K562 (cell line): ENCODE measurements around the gene SMIM41. TPM values are rescaled to one million over a fixed set of nuclear protein-coding genes. Genes with fewer than 3 reads are reported as not detected.

Experiments used
- ATF6 ChIP-seq: sonication (generic); formaldehyde crosslinking; IDR thresholded peaks from 2 replicates; pipeline ENCODE4 v1.4.0; 2020; ENCODE audit warnings: mild to moderate bottlenecking, missing genetic modification reagents
- ELF1 ChIP-seq: fragments of 200-800 bp; sonication (Bioruptor generic); IDR thresholded peaks from 2 replicates; pipeline ENCODE4 v1.6.1; 2016; ENCODE audit warnings: missing genetic modification characterization, missing compliant biosample characterization
- ELF2 ChIP-seq: fragments of 250-450 bp; sonication (Bioruptor Pico); IDR thresholded peaks from 2 replicates; pipeline ENCODE4 v1.5.0; 2021; ENCODE audit warnings: mild to moderate bottlenecking
- GABPB1 ChIP-seq: sonication (generic); formaldehyde crosslinking; IDR thresholded peaks from 2 replicates; pipeline ENCODE4 v1.8.0; 2022; ENCODE audit warnings: mild to moderate bottlenecking, missing genetic modification reagents
- KDM1A ChIP-seq, 2 experiments: fragments of 450-650 bp; IDR thresholded peaks; 2 replicates each; pipeline ENCODE4 v1.6.1; 2016; ENCODE audit warnings: mild to moderate bottlenecking in 2 of 2
- KHSRP ChIP-seq: fragments of 450-650 bp; IDR thresholded peaks from 2 replicates; pipeline ENCODE4 v1.6.1; 2017
- NCOA2 ChIP-seq, 2 experiments: fragments of 450-650 bp; IDR thresholded peaks; 2 replicates each; pipeline ENCODE4 v1.6.1; 2018; ENCODE audit warnings: mild to moderate bottlenecking in 2 of 2, moderate library complexity in 1 of 2; ENCODE audit not compliant: partially characterized antibody in 2 of 2
- RBM39 ChIP-seq: fragments of 200-400 bp; formaldehyde crosslinking; optimal IDR thresholded peaks from 2 replicates; pipeline ENCODE3; 2018; ENCODE audit warnings: low read depth, low read length
- SAP30 ChIP-seq: fragments of 200-600 bp; sonication (generic); IDR thresholded peaks from 2 replicates; pipeline ENCODE4 v1.6.1; 2012; ENCODE audit warnings: borderline replicate concordance, low read depth, mild to moderate bottlenecking, moderate library complexity, low read length, control low read depth, inconsistent platforms; ENCODE audit not compliant: insufficient read depth, poor library complexity, severe bottlenecking
- SMARCA4 ChIP-seq: fragments of 450-650 bp; IDR thresholded peaks from 2 replicates; pipeline ENCODE4 v1.6.1; 2016
- SMARCC2 ChIP-seq: fragments of 450-650 bp; IDR thresholded peaks from 2 replicates; pipeline ENCODE4 v1.6.1; 2017; ENCODE audit warnings: antibody characterized with exemption, moderate library complexity, mild to moderate bottlenecking, low read depth
- TBP ChIP-seq: optimal IDR thresholded peaks from 2 replicates; pipeline ENCODE3; 2011; ENCODE audit warnings: low read depth, low read length, improper control_type of control experiment
- TCF7L2 ChIP-seq: fragments of 150-350 bp; IDR thresholded peaks from 2 replicates; pipeline ENCODE4 v1.6.1; 2016; ENCODE audit warnings: low read depth, mild to moderate bottlenecking, low read length, moderate library complexity
- ZFP36 ChIP-seq: fragments of 150-350 bp; IDR thresholded peaks from 2 replicates; pipeline ENCODE4 v1.6.1; 2018; ENCODE audit warnings: low read length, low read depth; ENCODE audit not compliant: partially characterized antibody
- ZMIZ1 ChIP-seq, 2 experiments: fragments of 150-350 bp in 1 of 2; IDR thresholded peaks; 2 replicates each; pipeline ENCODE4 v1.6.1; 2012 to 2016; ENCODE audit warnings: low read depth in 2 of 2, low read length in 2 of 2, mild to moderate bottlenecking in 1 of 2, moderate library complexity in 1 of 2
- ZNF212 ChIP-seq: fragments of 450-650 bp; formaldehyde crosslinking; IDR thresholded peaks from 2 replicates; pipeline ENCODE4 v1.4.0; 2020; ENCODE audit warnings: mild to moderate bottlenecking
- ZNF347 ChIP-seq: fragments of 450-650 bp; formaldehyde crosslinking; IDR thresholded peaks from 2 replicates; pipeline ENCODE4 v1.4.0; 2020; ENCODE audit warnings: low read depth, mild to moderate bottlenecking, moderate library complexity
- polyA plus RNA-seq, 8 experiments: library from polyadenylated mRNA; depleted of rRNA in 4 of 8; stranded (reverse) in 5 of 8; unstranded in 3 of 8; fragments of >200 nt; fragmentation: Nextera tagmentation in 2 of 8; fragmentation: Illumina TruSeq in 1 of 8; extraction: Ambion mirVana in 2 of 8; extraction: Trizol in 1 of 8; gene quantifications; 2 replicates each; pipeline versions ENCODE4 v1.2.1 to v1.2.3, GENCODE V29; 2011 to 2014; ENCODE audit warnings: inconsistent platforms in 1 of 8, missing spikeins in 1 of 8
- total RNA-seq, 7 experiments: library from RNA; depleted of rRNA in 6 of 7; stranded (reverse); fragments of >200 nt in 6 of 7; fragmentation: Illumina TruSeq in 2 of 7; extraction: Trizol in 2 of 7; gene quantifications; 2 replicates each; pipeline versions ENCODE4 v1.2.1 to v1.2.3, GENCODE V29; 2011 to 2021; ENCODE audit warnings: low replicate concordance in 1 of 7
- TF ChIP-seq, protein P1 (sequence below): fragments of 250-450 bp; sonication (Bioruptor Pico); IDR thresholded peaks from 2 replicates; pipeline ENCODE4 v1.4.0; 2020; ENCODE audit warnings: borderline replicate concordance
- TF ChIP-seq, protein P2 (sequence below): fragments of 450-650 bp; IDR thresholded peaks from one replicate; pipeline ENCODE4 v1.6.1; 2018; ENCODE audit warnings: mild to moderate bottlenecking, moderate library complexity; ENCODE audit not compliant: partially characterized antibody

SMIM41 gene
- total and polyA plus RNA-seq, 9 of the 15 experiments (the other 6 are each of a cell fraction or from before 2014, with no cell fraction given), result not detected

- no peak for TF ChIP-seq ZMIZ1 (IDR thresholded peaks at IDR 0.05; ENCODE audit: low read depth in 2 of 2, low read length in 2 of 2)
- TF ChIP-seq TCF7L2, result peak; percentile 95
- TF ChIP-seq, protein P1, sequence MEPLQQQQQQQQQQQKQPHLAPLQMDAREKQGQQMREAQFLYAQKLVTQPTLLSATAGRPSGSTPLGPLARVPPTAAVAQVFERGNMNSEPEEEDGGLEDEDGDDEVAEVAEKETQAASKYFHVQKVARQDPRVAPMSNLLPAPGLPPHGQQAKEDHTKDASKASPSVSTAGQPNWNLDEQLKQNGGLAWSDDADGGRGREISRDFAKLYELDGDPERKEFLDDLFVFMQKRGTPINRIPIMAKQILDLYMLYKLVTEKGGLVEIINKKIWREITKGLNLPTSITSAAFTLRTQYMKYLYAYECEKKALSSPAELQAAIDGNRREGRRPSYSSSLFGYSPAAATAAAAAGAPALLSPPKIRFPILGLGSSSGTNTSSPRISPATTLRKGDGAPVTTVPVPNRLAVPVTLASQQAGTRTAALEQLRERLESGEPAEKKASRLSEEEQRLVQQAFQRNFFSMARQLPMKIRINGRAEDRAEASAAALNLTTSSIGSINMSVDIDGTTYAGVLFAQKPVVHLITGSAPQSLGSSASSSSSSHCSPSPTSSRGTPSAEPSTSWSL, result no peak
- TF ChIP-seq ZNF347 (CRISPR knock-in tag), result no peak
- no peak for TF ChIP-seq ZFP36
- no peak for TF ChIP-seq SMARCA4
- TF ChIP-seq ELF2, result peak; percentile 81
- TF ChIP-seq, protein P2, sequence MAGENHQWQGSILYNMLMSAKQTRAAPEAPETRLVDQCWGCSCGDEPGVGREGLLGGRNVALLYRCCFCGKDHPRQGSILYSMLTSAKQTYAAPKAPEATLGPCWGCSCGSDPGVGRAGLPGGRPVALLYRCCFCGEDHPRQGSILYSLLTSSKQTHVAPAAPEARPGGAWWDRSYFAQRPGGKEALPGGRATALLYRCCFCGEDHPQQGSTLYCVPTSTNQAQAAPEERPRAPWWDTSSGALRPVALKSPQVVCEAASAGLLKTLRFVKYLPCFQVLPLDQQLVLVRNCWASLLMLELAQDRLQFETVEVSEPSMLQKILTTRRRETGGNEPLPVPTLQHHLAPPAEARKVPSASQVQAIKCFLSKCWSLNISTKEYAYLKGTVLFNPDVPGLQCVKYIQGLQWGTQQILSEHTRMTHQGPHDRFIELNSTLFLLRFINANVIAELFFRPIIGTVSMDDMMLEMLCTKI, result no peak
- TF ChIP-seq ELF1 (tag), result peak; percentile 87
- no peak for TF ChIP-seq NCOA2 (IDR thresholded peaks at IDR 0.05; ENCODE audit: partially characterized antibody in 2 of 2)
- TF ChIP-seq GABPB1, result peak; percentile 97
- TF ChIP-seq RBM39, result no peak
- TF ChIP-seq ZNF212 (CRISPR knock-in tag), result no peak
- TF ChIP-seq KDM1A (IDR thresholded peaks at IDR 0.05), result no peak
- TF ChIP-seq TBP, result peak; percentile 33
- no peak for TF ChIP-seq SMARCC2
- no peak for TF ChIP-seq KHSRP
- peak; percentile 96 for TF ChIP-seq SAP30
- TF ChIP-seq ATF6 (CRISPR knock-in tag), result no peak
Measured at GRCh38 chr12:52069327-52070184, 9.9 kb upstream of the SMIM41 start, which contains the start of gene ATG101 (continued).
